ENCODE results near the gene TAGLN3. TPM values are rescaled to one million over a fixed set of nuclear protein-coding genes. Genes with fewer than 3 reads are reported as not detected.

The TAGLN3 gene
- total and polyA plus RNA-seq, 4 donors = not detected

- no peak overlapping the region for H3K27ac ChIP-seq (ENCODE audit: low read depth in 1 of 2, low read length in 2 of 2)
- WGBS = 81% methylated on average over 6 of the region's 6 CpGs
- no peak for DNase-seq (ENCODE audit: low spot score)
- TF ChIP-seq YY1 (IDR thresholded peaks at IDR 0.05) (no peak), TAF1 (conservative IDR thresholded peaks at IDR 0.05) (no peak), GABPA (IDR thresholded peaks at IDR 0.05 in 1 of 2, conservative IDR thresholded peaks at IDR 0.05 in 1 of 2) (no peak), HNF4G (IDR thresholded peaks at IDR 0.05) (no peak), EGR1 (IDR thresholded peaks at IDR 0.05; ENCODE audit: low read depth in 2 of 2) (no peak), HNF4A (conservative IDR thresholded peaks at IDR 0.05) (no peak), JUND (IDR thresholded peaks at IDR 0.05) (no peak), RAD21 (IDR thresholded peaks at IDR 0.05) (no peak), FOXA1 (IDR thresholded peaks at IDR 0.05) (no peak), ATF3 (IDR thresholded peaks at IDR 0.05) (no peak), RXRA (IDR thresholded peaks at IDR 0.05) (no peak)
- TF ChIP-seq, protein P1, sequence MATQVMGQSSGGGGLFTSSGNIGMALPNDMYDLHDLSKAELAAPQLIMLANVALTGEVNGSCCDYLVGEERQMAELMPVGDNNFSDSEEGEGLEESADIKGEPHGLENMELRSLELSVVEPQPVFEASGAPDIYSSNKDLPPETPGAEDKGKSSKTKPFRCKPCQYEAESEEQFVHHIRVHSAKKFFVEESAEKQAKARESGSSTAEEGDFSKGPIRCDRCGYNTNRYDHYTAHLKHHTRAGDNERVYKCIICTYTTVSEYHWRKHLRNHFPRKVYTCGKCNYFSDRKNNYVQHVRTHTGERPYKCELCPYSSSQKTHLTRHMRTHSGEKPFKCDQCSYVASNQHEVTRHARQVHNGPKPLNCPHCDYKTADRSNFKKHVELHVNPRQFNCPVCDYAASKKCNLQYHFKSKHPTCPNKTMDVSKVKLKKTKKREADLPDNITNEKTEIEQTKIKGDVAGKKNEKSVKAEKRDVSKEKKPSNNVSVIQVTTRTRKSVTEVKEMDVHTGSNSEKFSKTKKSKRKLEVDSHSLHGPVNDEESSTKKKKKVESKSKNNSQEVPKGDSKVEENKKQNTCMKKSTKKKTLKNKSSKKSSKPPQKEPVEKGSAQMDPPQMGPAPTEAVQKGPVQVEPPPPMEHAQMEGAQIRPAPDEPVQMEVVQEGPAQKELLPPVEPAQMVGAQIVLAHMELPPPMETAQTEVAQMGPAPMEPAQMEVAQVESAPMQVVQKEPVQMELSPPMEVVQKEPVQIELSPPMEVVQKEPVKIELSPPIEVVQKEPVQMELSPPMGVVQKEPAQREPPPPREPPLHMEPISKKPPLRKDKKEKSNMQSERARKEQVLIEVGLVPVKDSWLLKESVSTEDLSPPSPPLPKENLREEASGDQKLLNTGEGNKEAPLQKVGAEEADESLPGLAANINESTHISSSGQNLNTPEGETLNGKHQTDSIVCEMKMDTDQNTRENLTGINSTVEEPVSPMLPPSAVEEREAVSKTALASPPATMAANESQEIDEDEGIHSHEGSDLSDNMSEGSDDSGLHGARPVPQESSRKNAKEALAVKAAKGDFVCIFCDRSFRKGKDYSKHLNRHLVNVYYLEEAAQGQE (IDR thresholded peaks at IDR 0.05) = no peak
- TF ChIP-seq, protein P2, sequence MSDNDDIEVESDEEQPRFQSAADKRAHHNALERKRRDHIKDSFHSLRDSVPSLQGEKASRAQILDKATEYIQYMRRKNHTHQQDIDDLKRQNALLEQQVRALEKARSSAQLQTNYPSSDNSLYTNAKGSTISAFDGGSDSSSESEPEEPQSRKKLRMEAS (IDR thresholded peaks at IDR 0.05) = no peak
- H3K27me3 ChIP-seq (ENCODE audit: control insufficient read depth in 4 of 4, insufficient read depth in 4 of 4, low read length in 3 of 4) = no peaks in the 10 kb centered on the region
- no peaks in the 10 kb centered on the region for H3K4me1 ChIP-seq (ENCODE audit: control insufficient read depth in 4 of 4, insufficient read depth in 4 of 4, low read length in 3 of 4)
- no peak overlapping the region for H3K9ac ChIP-seq (ENCODE audit: low read depth in 1 of 2, low read length in 2 of 2)
- H3K4me3 ChIP-seq (ENCODE audit: low read depth in 1 of 3, low read length in 3 of 3) = no peak overlapping the region
- H3K9me3 ChIP-seq (ENCODE audit: control insufficient read depth in 4 of 4, low read length in 3 of 4) = no peaks in the 10 kb centered on the region
- H3K36me3 ChIP-seq (ENCODE audit: control insufficient read depth in 4 of 4, insufficient read depth in 3 of 4, low read depth in 1 of 4, low read length in 3 of 4) = peaks cover 3 to 34% (median 32%) of the 10 kb centered on the region in 4 donors
Measured at GRCh38 chr3:111952866-111953450, 45.8 kb upstream of the TAGLN3 start.

DNA sequence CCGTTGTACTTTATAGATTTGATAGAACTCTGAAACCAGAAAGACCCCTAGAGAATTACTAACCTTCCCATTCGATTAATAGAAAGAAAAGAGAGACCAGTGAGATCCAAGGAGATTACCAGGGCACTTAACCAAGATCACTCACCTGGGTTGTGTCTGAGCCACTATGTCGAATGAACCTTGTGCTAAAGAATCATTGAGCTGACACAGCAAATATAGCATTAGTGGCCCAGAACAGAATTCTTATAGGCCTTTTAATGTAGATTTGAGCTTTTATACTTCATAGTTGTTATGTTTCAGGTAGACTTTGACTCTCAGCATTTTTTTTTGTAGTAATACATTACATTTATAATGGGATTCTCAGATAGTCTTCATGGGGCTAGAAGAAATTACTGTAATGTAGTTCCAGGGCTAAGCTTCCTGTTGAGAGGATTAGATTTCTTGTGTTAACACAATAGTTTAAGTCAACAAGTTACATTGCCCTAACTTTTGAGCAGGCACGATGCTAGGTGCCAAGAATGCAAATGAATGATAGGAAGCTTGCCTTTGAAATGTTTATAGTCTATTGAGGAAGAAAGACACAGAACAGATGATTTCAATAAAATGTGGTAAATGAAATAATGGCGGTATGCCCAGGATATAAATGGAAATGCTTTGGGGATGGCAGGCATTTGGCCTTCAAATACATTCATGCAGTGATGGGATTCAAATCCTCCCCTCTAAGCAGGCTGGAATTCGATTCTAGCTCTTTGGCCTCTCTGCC lies 44.3 kb upstream of the TAGLN3 start:
- TF ChIP-seq JUND (IDR thresholded peaks at IDR 0.05) (no peak), FOXA2 (IDR thresholded peaks at IDR 0.05) (no peak), ATF3 (IDR thresholded peaks at IDR 0.05) (no peak), NR2F2 (IDR thresholded peaks at IDR 0.05) (no peak), RXRA (IDR thresholded peaks at IDR 0.05) (no peak), HNF4G (IDR thresholded peaks at IDR 0.05) (no peak), YY1 (IDR thresholded peaks at IDR 0.05) (no peak), RAD21 (IDR thresholded peaks at IDR 0.05) (no peak), TAF1 (conservative IDR thresholded peaks at IDR 0.05) (no peak)
- TF ChIP-seq, protein P1 (IDR thresholded peaks at IDR 0.05) = no peak
- TF ChIP-seq, protein P3, sequence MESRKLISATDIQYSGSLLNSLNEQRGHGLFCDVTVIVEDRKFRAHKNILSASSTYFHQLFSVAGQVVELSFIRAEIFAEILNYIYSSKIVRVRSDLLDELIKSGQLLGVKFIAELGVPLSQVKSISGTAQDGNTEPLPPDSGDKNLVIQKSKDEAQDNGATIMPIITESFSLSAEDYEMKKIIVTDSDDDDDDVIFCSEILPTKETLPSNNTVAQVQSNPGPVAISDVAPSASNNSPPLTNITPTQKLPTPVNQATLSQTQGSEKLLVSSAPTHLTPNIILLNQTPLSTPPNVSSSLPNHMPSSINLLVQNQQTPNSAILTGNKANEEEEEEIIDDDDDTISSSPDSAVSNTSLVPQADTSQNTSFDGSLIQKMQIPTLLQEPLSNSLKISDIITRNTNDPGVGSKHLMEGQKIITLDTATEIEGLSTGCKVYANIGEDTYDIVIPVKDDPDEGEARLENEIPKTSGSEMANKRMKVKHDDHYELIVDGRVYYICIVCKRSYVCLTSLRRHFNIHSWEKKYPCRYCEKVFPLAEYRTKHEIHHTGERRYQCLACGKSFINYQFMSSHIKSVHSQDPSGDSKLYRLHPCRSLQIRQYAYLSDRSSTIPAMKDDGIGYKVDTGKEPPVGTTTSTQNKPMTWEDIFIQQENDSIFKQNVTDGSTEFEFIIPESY (IDR thresholded peaks at IDR 0.05) = no peak
- TF ChIP-seq, protein P2 (IDR thresholded peaks at IDR 0.05) = no peak
- 63% methylated on average over 6 of the region's 6 CpGs for whole genome bisulfite sequencing
- H3K27ac ChIP-seq (ENCODE audit: low read depth in 1 of 2, low read length in 2 of 2) = no peak overlapping the region
- H3K9me3 ChIP-seq (ENCODE audit: control insufficient read depth in 4 of 4, low read length in 3 of 4) = no peaks in the 10 kb centered on the region
- H3K27me3 ChIP-seq (ENCODE audit: control insufficient read depth in 4 of 4, insufficient read depth in 4 of 4, low read length in 3 of 4) = no peaks in the 10 kb centered on the region
- H3K4me3 ChIP-seq (ENCODE audit: low read depth in 1 of 3, low read length in 3 of 3) = no peak overlapping the region
- no peak overlapping the region for H3K9ac ChIP-seq (ENCODE audit: low read depth in 1 of 2, low read length in 2 of 2)
- no peak for DNase-seq (ENCODE audit: low spot score)
- no peaks in the 10 kb centered on the region for H3K4me1 ChIP-seq (ENCODE audit: control insufficient read depth in 4 of 4, insufficient read depth in 4 of 4, low read length in 3 of 4)
- peaks cover 2 to 29% (median 26%) of the 10 kb centered on the region in 4 donors for H3K36me3 ChIP-seq (ENCODE audit: control insufficient read depth in 4 of 4, insufficient read depth in 3 of 4, low read depth in 1 of 4, low read length in 3 of 4)
